NCI-H446 (cell line): ENCODE measurements around the gene PLXDC1.

Source experiments
- DNase-seq, 2 experiments: peaks; one replicate each; lab custom pipeline; 2025; lab: John Stamatoyannopoulos, UW

Gene PLXDC1

DNA sequence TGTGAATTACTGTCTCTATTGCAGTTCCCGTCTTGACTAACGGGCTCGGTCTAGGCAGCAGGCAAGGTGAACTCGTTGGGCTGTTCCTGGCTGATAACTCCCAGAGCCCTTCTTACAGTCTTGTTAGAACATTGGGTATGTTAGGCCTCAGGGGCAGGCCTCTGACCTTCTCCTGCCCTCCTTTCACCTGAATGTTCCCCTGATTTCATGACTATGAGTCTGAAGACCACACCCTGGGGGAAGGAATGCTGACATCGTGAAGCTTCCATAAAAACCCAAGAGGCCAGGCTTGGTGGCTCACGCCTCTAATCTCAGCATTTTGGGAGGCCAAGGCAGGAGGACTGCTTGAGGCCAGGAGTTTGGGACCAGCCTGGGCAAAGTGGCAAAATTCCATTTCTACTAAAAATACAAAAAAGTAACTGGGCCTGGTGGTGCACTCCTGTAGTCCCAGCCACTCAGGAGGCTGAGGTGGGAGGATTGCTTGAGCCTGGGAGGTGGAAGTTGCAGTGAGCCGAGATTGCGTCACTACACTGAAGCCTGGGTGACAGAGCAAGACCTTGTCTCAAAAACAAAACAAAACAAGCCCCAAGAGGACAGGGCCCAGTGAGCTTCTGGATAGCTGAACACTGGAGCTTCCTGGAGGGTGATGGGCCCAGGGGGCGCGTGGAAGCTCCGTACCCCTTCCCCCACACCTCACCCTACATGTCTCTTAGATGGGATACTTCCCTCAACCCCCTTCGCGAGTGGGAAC, 136.5 kb downstream of the PLXDC1 start:
- no peak for DNase-seq

DNA sequence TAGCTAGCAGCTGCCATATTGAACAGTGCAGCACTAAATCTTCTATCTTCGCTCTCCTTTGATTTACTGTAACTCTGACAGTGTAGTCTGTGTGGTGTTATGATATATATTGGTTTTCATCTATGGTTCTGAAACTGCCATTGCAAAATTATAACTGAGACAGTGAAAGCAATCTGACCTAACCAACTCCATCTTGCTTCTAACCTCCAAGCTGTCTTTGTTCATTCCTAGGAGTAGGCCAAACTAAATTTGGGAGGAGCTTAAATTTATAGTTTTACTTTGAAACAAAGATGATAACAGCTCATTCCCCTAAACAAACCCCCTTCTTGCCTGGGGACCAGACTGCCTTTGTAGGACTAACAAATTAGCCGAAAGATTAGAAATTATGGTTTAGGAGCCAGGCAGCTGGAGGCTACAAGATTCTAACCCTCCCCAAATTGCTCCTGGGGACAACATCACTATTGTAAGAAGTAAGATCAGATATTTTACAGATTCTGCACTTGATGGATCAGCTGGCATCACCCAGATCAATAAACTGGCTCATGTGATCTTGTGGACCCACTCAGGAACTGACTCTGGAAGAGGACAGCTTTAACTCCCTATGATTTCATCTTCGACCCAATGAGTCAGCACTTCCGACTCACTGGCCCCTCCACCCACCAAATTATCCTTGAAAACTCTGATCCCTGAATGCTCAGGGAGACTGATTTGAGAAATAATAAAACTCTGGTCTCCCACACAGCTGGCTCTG, 137.2 kb downstream of the PLXDC1 start:
- DNase-seq, result no peak
